MCF 10A (cell line): ENCODE results near the gene OLFM1. TPM values are rescaled to one million over a fixed set of nuclear protein-coding genes. Genes with fewer than 3 reads are reported as not detected.
"Not testable (repeated sequence)": the region's sequence is repeated elsewhere in the genome, so short reads cannot be mapped to it uniquely, and the experiment has no call there.

Source experiments
- BruUV-seq: library from RNA; stranded (reverse); fragments of 400-500 nt; replicated peaks from 2 replicates; lab custom pipeline; 2021; lab: Mats Ljungman, UMichigan
- CTCF ChIA-PET: fragments of 300-600 bp; sonication (Branson Sonifier 250); formaldehyde crosslinking; extraction: SDS; loops from one replicate; lab custom pipeline; 2021; ENCODE audit warnings: antibody characterized with exemption, inconsistent platforms; lab: Yijun Ruan, JAX
- POLR2A ChIA-PET: fragments of 300-600, 350-650 bp; sonication (Branson Sonifier 250); formaldehyde crosslinking; extraction: SDS; loops from one replicate; lab custom pipeline; 2020; ENCODE audit warnings: antibody characterized with exemption, inconsistent platforms; lab: Yijun Ruan, JAX
- DNase-seq: peaks from one replicate; pipeline ENCODE4 v3.0.0-alpha.2; 2018; ENCODE audit not compliant: unreplicated experiment
- H3K27ac Mint-ChIP-seq: one replicate; pipeline ENCODE4 v1.8.0; 2022; ENCODE audit warnings: mild to moderate bottlenecking, low read depth, mixed read lengths; ENCODE audit not compliant: unreplicated experiment
- H3K27me3 Mint-ChIP-seq: one replicate; pipeline ENCODE4 v1.8.0; 2022; ENCODE audit warnings: mixed read lengths; ENCODE audit not compliant: insufficient read depth, unreplicated experiment
- H3K36me3 Mint-ChIP-seq: one replicate; pipeline ENCODE4 v1.8.0; 2022; ENCODE audit warnings: mild to moderate bottlenecking, moderate library complexity, mixed read lengths; ENCODE audit not compliant: insufficient read depth, unreplicated experiment
- H3K4me1 Mint-ChIP-seq: one replicate; pipeline ENCODE4 v1.8.0; 2022; ENCODE audit warnings: mixed read lengths; ENCODE audit not compliant: insufficient read depth, unreplicated experiment
- H3K4me3 Mint-ChIP-seq: one replicate; pipeline ENCODE4 v1.8.0; 2022; ENCODE audit warnings: mild to moderate bottlenecking, moderate library complexity, mixed read lengths; ENCODE audit not compliant: unreplicated experiment
- H3K9me3 Mint-ChIP-seq: one replicate; pipeline ENCODE4 v1.8.0; 2022; ENCODE audit warnings: mixed read lengths; ENCODE audit not compliant: unreplicated experiment
- CTCF ChIP-seq: fragments of 200-600 bp; IDR thresholded peaks from one replicate; pipeline ENCODE4 v1.8.0; 2022; ENCODE audit warnings: antibody characterized with exemption, mild to moderate bottlenecking; ENCODE audit not compliant: unreplicated experiment
- intact Hi-C: fragments of 100-400 bp; cut with micrococcal nuclease; formaldehyde crosslinking; loops from 2 replicates; pipeline ENCODE4 v1.14.1; 2022
- total RNA-seq: library from RNA; stranded (reverse); gene quantifications from 2 replicates; pipeline ENCODE4 v1.2.3, GENCODE V29; 2022

The OLFM1 gene
- total RNA-seq, 1 experiment from 2014 or later, result not detected

- no peaks in the 10 kb centered on the region for H3K4me1 Mint-ChIP-seq
- H3K27ac Mint-ChIP-seq, result no peak overlapping the region
- BruUV-seq, result no TSS peak
- no peak overlapping the region for H3K4me3 Mint-ChIP-seq
- no peak for DNase-seq
- POLR2A ChIA-PET, result no interaction called here
- no peak for TF ChIP-seq CTCF
- peaks cover 10% of the 10 kb centered on the region for H3K9me3 Mint-ChIP-seq
- no peaks in the 10 kb centered on the region for H3K36me3 Mint-ChIP-seq
- H3K27me3 Mint-ChIP-seq, result peaks cover 67% of the 10 kb centered on the region
- CTCF ChIA-PET, result interaction anchor here (0.6 to 1.3 kb wide), 2 partner anchors 20 to 31 kb away, joined by 3 read pairs; no protein-coding TSS in a partner anchor
- intact Hi-C loops, result no loop called here
Measured at GRCh38 chr9:135060461-135061116, 26.9 kb upstream of the OLFM1 start.

GRCh38 chr9:135061441-135061840 is 26.0 kb upstream of the OLFM1 start:
- no TSS peak for BruUV-seq
- ChIA-PET CTCF (interaction anchor here (1.3 kb wide), 1 partner anchor 19 kb away, joined by 3 read pairs; no protein-coding TSS in a partner anchor), POLR2A (no interaction called here)
- TF ChIP-seq CTCF, result no peak
- peaks cover 67% of the 10 kb centered on the region for H3K27me3 Mint-ChIP-seq
- no peak for DNase-seq
- no peaks in the 10 kb centered on the region for H3K36me3 Mint-ChIP-seq
- H3K9me3 Mint-ChIP-seq, result peaks cover 17% of the 10 kb centered on the region
- no peak overlapping the region for H3K4me3 Mint-ChIP-seq
- intact Hi-C loops, result no loop called here
- no peak overlapping the region for H3K27ac Mint-ChIP-seq
- no peaks in the 10 kb centered on the region for H3K4me1 Mint-ChIP-seq

- Mint-ChIP-seq H3K4me3 (no peak overlapping the region), H3K36me3 (no peaks in the 10 kb centered on the region), H3K4me1 (no peaks in the 10 kb centered on the region), H3K27me3 (peaks cover 59% of the 10 kb centered on the region), H3K9me3 (peaks cover 17% of the 10 kb centered on the region), H3K27ac (no peak overlapping the region)
- ChIA-PET POLR2A (interaction anchor here (0.7 kb wide), 1 partner anchor 15 kb away, joined by 3 read pairs; no protein-coding TSS in a partner anchor), CTCF (interaction anchor here (1.3 kb wide), 1 partner anchor 32 kb away, joined by 3 read pairs; no protein-coding TSS in a partner anchor)
- intact Hi-C loops, result no loop called here
- no peak for DNase-seq
- no peak for TF ChIP-seq CTCF
- no TSS peak for BruUV-seq
Measured at GRCh38 chr9:135062254-135062653, 25.2 kb upstream of the OLFM1 start.

- POLR2A ChIA-PET, H3K27ac Mint-ChIP-seq, H3K4me1 Mint-ChIP-seq, H3K4me3 Mint-ChIP-seq, H3K36me3 Mint-ChIP-seq, BruUV-seq, intact Hi-C loops, DNase-seq: not testable (repeated sequence)
- CTCF ChIA-PET, result interaction anchor here (1.3 kb wide), 1 partner anchor 33 kb away, joined by 3 read pairs; no protein-coding TSS in a partner anchor
- peaks cover 17% of the 10 kb centered on the region for H3K9me3 Mint-ChIP-seq
- H3K27me3 Mint-ChIP-seq, result peaks cover 59% of the 10 kb centered on the region
Measured at GRCh38 chr9:135063466-135063865, 24.0 kb upstream of the OLFM1 start.

GRCh38 chr9:135063888-135064287 is 23.6 kb upstream of the OLFM1 start:
- BruUV-seq, POLR2A ChIA-PET, H3K4me1 Mint-ChIP-seq, DNase-seq, CTCF ChIA-PET, H3K36me3 Mint-ChIP-seq, H3K4me3 Mint-ChIP-seq, intact Hi-C loops, H3K27ac Mint-ChIP-seq: not testable (repeated sequence)
- Mint-ChIP-seq H3K9me3 (peaks cover 17% of the 10 kb centered on the region), H3K27me3 (peaks cover 59% of the 10 kb centered on the region)
